HG03571 (cell line): ENCODE results near the gene HDAC9.

ENCODE experiments used
- ATAC-seq: cut with Tn5 transposase; IDR thresholded peaks from one replicate; pipeline ENCODE4 v1.9.1; 2021; ENCODE audit not compliant: unreplicated experiment

Gene HDAC9

DNA sequence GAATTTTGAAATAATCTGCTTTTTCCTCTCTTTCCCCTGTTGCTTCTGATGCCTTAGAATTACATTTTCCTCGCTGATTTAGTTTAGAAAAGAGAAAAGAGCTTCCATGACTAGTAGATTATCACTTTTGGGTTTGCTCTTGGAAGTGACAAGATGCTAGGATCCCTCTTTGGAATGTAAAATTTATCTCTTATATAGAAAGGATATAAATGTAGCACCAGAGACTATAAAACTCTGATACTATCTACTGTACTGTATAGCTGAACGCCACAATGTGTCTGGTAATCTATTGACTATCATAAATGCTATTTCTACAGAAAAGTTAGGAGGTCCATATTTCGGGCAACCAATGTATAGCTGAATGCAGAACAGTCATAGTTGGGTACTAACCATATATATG is 1.1 kb upstream of the HDAC9 start:
- ATAC-seq, result no peak

DNA sequence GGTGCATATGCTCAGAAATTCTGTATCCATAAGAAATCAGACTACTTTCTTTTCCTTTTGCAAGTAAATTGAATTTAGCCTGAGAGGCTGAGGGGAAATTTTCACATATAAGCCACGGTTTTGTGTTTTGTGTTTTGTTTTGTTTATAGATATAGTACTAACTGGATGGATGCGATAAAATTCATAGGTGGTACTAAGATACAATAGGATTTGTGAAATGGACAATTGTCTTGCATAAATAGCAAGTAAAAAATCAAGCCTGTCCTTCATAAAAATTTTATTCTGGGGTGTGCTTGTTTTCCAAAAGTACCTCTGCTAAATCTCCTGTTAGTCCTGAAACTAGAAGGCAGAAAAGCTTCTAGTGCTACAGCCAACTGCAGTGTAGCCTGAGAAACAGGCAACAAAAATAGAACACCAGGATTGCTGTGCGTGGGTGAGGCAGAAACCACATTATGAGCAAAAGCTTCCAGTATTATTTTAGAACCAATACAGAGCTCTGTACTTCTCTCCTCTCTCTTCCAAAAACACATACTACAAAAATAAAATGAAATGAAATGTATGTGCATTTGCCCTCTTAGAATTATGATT is 634 bp upstream of the HDAC9 start:
- no peak for ATAC-seq

DNA sequence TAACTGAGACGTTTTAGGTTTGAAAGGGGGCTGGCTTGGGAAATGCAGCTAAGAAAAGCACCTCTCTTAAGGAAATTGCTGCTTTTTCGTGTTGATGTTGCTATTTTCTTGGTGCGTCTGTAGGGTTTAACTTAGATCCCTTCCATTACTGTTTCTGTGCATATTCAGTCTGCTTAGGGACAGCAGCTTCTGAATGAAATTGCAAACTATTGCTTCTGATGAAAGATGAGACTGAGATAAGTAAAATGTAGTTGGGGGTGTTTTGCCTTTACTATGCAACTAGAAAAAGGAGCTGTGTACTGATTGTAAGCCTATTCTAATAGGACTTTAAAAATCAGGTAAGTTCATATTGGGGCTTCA is 772 bp downstream of the HDAC9 start:
- peak; percentile 9 for ATAC-seq

DNA sequence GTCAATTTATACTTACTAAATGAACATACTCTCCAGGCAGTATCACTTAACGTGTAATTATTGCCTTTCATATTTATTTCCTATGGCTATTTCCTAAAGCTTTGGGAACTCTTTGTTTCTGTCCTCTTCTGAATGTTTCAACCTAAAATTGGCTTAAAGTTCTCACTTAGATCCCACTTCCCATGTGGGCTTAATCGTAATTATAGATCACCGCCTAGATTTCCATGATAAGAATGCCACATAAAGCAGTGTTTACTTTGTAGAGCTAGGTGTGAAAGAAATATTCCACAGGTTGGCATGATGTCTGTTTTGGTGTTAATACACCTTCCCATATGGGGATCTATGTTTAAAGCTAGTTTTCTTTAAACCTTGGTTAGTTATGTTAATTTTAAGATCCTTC is 1.5 kb downstream of the HDAC9 start:
- ATAC-seq, result no peak

DNA sequence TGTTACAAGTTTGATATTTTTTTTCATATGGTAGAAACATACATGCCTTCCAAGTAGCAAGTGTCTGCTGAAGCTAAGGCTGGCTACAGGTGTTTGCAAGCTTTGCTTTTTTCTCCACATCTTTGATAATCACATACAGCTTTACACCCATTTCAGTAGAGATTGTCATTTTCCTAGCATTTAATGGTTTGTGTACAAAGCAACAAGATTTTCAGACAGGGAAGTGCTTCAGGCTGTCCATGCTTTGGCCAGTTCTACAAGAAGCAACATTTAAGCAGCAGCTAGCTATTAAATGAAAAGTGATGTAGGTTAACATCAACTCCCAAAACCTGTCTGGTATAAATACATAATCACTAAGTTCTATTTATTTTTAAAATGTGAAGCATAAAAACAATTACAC is 2.3 kb downstream of the HDAC9 start:
- ATAC-seq, result no peak

DNA sequence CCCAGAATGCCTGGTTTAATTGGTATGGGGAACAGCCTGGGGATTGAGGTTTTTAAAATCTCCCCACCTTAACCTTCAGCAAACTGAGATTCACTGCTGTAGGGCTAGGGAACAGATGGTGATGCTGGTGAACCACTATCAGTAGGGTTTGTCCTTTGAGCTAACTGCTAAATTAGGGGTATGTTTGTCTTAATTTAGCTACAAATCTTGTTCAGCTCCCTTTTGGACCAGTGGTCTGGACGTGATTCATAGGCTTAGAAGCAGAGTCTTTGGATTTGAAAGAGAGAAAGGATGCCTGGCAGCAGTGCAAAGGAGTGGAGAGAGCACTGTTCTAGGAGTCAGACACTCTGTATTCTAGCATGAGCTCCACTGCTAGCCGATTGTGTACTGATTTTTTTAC is 2.8 kb downstream of the HDAC9 start:
- ATAC-seq, result no peak

DNA sequence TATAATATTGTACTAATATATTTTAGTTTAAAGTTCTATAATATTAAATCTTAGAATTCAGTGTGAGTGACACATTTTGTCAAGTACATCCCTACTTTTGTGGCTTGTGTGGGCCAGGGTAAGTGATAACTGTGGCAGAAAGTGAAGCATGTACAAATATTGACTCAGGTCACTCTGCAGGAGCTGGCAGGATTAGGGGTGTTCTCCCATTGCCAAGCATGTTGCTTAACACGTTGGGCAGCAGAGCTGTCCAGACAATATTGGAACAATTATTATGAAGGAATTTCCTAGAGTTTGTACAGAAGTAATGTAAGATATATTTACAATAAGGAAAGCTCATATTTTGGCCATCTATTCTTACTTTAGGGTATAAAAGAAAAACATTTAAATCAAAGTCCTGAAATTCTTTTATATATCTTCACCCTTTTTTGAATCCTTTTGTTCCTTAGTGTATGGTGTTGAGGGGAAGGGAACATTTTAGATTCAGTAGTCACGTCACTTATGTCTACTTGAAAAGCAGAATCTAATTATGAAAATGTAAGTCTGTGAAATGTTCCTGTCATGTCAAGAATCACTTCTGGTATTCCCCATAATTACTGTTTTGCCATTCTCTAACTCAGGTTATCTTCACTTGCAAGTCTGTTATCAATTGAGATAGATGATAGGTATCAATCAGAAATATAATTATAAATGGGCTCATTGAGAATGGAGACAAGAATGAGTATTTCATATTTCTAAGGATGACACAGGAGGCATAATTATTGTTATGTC is 4.0 kb downstream of the HDAC9 start:
- no peak for ATAC-seq

DNA sequence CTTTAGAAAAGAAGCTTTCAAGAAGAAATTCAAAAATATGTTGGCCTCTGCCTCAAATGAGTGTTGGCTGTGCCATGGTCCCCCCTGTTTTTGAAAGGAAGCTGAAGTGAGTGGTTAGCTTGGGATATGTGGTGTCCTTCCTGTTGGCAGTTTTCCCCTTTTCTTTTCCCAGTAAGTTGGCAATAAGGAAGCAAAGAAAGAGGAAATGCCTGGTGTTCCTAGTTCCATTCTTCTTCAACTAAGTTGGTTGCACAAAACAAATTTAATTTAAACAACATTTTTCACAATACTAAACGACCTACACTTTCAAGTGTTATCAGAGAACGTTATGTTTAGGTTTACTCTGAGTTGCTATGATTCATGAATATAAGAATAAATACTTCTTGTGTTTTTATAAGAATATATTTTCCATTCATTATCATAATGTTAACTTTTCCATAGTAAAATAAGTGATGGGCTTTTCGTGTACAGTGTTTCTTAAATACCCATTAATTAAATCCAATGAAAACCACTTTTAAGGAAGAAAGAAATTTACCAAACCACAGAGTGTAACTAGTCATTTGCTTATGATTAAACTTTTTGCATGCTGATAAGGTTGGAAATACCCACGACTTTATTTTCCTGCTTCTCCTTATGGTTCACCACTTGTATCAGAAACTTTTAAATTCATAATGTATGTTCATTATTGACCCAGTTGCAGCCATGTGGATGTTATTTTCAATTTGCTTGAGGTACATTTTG is 7.7 kb downstream of the HDAC9 start:
- no peak for ATAC-seq

DNA sequence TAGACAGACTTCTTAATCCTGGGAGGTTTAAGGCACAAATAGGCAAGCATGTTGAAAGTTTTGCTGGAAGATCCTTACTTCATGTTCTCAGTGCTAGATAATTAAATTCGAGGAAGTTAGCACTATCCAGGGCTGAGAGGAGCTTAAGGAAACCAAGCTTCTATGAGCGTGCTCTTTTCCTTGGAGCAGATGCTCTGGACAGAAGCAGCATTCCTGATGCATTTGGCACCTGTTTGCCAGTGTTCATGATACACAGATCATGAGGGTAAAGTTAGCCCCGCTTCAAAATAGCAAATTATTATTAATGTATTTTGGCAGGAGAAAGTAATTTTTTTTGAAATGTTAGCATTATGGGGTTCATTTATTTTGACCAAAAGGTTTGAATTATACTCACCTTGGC is 9.4 kb downstream of the HDAC9 start:
- ATAC-seq, result no peak

DNA sequence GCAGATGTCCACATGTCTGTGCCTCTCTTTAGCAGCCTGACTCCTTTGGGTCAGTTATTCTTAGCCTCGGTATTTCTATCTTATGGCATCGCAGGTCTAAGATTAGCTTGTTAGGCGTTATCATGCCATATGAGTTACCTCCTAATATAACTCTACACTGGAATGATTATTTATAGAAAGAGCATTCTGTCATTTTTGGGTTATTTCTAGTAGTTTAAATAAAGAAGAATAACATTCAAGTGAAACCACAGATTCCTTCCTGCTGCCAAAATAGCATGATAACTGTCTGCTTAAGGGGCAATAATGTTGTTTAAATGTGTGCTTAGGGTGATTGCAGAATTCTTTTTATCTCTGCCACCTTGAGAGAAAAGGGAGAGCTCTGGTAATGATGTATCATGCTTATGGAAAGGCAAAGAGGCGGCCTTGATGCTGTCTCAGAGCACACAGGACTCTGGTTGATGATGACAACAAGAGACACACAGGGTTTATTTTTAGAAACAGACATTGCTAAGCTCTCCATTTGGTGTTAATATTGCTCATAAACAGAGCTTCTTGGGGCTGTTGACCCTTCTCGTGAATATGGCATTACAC is 10.4 kb downstream of the HDAC9 start:
- ATAC-seq, result peak; percentile 31

DNA sequence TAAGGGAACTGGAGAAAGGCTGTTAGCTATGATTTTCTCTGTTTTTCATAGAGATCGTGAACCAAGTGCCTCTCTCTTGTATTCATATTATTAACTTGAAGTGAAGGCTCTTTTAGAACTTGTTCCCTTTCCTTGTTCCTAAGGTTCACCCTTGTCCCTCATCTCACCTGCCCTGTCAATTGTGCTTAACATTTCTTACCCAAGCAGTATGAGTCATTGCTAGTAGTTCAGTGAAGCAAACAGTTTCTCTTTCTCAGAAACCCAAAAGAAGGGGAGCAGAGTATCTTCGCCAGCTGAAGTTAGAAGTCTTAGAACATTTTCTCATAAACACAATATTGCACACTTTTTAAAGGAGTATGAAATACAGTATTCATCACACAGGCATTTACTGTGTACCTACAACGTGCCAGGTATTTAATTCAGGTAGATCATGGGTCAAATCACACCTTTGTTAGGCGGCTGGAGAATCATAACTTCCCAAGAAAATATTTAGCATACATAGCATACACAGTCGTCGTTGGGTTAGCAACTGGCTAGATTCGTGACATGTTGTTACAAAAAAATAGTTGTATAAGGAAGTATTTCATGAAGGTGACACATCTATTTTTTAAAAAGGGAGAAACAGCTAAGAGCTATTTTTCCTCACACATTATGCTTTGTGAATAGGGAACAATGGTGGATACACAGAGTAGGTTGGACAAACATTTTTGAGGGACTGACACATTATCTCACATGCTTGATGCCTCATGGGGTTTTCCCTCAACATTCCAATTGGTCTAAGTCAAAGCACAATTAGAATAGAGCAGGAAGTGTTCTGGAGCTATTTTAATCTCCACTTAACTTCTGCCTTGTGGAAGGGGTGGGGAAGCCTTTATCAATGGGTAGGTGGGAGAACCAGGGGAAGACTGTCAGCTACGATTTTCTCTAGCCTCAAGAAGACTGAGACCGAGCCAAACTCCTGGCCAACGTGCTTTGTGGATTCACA is 13.2 kb downstream of the HDAC9 start:
- peak; percentile 90 for ATAC-seq

DNA sequence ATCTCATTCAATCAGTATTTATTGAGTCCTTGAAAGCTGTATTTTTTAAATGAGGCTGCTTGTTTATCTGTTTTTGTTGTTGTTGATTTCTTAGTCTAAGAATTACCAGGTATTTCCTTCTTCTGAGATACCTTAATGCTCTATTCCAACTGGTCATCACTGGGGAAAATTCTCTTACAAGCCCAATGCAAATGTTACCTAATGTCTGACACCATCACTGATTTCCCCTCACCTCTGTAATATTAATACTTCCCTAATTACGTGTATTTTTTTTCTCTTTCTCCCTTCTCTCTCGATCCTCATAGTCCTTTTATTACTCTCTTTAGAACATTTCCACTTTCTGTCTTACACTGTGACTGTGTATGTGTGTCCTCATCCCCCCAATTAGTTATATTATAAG is 13.9 kb downstream of the HDAC9 start:
- ATAC-seq, result no peak

DNA sequence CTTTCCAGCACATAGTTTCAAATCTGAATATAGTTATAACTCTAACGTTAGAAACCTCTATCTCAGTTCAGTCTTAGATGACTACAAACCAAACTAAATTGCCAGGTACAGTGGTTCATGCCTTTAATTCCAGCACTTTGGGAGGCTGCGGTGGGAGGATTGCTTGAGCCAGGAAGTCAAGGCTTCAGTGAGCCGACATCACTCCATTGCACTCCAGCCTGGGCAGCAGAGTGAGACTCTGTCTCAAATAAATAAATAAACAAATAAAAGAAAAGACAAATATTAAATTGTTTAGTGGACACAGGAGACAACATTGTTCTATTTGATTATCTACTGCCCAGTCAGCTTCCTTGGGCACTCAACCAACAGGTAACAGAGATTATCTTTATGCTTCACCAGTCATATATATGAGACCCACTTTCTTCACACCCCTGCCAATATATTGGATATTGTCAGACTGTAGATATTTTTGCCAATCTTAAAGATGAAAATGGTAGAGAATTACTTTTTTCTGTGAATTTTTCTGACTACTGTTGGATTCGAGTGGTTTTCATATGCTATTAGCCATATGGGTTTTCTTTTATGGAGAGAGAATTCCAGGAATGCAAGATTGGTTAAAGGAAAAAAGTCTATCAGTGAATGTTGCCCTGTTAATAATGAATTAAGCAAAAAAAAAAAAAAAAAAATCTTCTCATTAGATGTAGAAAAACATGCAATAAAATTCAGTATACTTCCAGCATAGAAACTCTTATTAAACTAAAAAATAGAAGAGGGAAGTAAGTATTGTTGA is 16.0 kb downstream of the HDAC9 start:
- ATAC-seq, result no peak

DNA sequence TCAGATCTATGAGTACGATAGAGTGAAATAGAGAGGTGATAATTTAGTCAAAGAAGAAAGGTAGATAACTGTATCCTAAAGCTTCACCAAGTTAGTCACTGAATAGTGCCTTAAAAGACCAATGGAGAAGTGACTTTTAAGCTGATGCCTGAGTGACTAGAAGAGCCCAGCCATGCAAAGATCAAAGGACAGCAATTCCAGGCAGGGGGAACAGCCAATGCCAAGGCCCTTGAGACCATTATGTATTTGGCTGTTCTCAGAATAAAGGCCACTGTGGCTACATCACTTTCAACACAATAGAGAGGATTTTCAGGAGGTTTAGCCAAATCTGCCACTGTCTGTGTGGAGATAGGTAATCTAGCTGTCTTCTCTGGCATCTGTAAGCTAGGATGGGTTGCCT is 17.8 kb downstream of the HDAC9 start:
- no peak for ATAC-seq

DNA sequence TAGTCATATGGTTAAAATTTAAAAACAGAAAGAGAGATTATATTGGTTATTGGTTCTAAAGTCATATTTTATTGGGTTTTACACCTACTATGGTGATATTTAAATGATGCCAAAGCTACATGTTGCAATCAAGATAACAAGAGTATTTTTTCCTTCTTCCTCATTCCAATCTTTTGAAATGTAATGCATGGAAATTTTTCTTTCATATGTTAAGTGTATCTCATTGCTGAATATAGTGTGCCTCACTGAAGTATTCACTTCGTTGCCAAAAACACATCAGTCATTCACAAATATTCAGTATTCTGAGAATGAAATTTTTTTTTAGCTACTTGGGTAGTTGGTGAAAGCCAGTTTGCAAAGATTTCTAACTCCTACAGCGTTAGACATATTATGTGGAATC is 19.5 kb downstream of the HDAC9 start:
- ATAC-seq, result no peak

DNA sequence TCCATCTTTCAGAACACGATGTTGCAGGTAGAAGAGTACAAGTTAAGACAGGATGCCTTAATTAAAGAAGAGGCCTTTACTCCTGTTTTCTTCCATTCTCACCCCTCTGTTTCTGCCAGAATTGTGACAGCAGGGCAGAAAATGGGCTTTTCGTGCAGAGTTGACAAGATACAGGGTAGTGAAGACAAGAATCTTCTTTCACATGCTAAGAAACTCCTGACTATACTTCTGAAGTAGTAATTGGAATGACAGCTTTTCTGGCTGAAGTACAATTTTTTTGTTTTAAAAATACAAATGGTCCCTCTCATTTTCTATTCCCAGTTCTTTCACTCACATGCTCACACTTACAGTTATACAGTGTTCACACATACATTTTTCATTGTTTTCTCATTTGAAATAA is 22.1 kb downstream of the HDAC9 start:
- no peak for ATAC-seq

DNA sequence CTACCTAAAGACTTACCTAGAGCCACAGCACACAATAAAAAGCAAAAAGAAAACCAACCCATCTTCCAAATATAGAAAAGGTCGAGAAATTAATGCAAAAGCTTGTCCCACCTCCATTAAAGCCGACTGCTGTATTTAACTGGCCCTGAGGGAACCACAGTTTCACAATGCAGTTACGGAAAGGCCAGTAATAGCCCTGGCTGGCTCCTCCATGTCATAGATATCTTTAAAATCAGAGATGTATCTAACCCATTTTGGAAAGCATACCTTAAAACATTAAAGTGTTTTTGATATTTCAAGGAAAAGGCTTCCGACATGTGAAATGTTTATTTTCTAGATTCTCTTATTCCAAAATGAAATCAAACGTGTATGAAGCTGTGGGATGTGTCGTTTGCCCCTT is 23.0 kb downstream of the HDAC9 start:
- ATAC-seq, result no peak

DNA sequence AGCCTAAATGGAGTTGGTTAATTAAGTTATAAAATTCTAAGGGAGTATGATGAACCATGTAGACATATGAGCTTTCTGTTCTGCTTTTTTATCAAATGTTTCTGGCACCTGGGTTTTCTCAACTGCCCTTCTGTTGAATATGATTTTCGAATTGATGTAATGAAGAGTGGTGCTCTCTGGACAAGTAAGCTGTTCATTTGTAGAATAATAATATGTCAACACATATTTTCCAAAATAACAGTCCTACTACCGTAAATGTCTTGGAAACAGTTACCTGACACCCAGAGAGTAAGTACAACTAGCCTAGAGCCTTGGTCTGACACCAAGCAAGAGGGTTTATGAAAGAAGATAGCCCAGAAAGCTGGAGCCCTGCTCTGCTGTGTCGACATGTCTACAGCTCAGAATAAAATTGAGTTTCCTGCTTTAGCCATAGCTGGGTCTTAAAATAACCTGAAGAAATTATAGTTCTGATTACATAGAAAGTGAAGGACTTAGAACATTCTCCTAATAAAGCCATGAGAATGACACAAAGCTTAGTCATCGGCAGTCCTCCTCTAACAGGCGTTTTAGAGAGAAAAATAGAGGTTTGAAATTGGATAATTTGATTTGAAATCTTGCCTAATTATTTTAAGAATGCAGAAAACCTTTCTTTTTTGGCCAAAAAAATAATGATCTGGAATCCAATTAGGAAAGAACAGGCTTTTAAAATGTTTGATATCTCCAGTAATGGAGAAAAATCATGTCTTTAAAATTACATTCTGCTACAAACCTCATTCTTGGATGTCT is 25.1 kb downstream of the HDAC9 start:
- peak; percentile 71 for ATAC-seq

DNA sequence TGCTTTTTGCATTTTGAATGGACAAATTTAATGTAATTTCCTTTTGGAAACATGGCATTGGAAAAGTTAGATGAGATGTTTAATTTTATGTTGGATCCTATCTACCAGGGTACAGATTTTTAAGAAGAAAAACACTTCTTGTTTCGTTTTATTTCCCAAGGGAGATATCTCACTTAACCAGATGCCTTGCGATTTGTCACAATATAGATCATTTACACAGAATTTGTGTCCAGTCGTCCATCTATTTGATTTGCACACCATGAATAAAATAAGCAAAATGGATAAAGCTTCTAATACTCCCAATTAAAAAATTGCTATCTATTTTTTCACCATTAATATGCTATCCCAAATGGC is 25.7 kb downstream of the HDAC9 start:
- no peak for ATAC-seq
